Thymus (tissue), 11 donors: Measurements from ENCODE around the gene BMP7. TPM values are rescaled to one million over a fixed set of nuclear protein-coding genes. Genes with fewer than 3 reads are reported as not detected.

Experiments
- DNase-seq, 9 donors: peaks; one replicate each; pipeline ENCODE4 v3.0.0-alpha.2; 2013; ENCODE audit warnings: low spot score in 9 of 9, low read depth in 6 of 9, missing footprints in 1 of 9
- H3K27ac ChIP-seq, 2 donors: one replicate each; pipeline ENCODE4 v1.5.1; 2013; ENCODE audit warnings: control low read depth in 1 of 2, low read depth in 1 of 2, low read length in 1 of 2, mild to moderate bottlenecking in 1 of 2, moderate library complexity in 1 of 2
- H3K27me3 ChIP-seq, 2 donors: one replicate each; pipeline ENCODE4 v1.5.1; 2013; ENCODE audit warnings: low read length in 1 of 2; ENCODE audit not compliant: control insufficient read depth in 2 of 2, insufficient read depth in 1 of 2
- H3K36me3 ChIP-seq, 2 donors: one replicate each; pipeline ENCODE4 v1.5.1; 2013; ENCODE audit warnings: low read length in 1 of 2, mild to moderate bottlenecking in 1 of 2, moderate library complexity in 1 of 2; ENCODE audit not compliant: control insufficient read depth in 2 of 2, insufficient read depth in 2 of 2
- H3K4me1 ChIP-seq, 2 donors: one replicate each; pipeline ENCODE4 v1.5.1; 2013; ENCODE audit warnings: low read length in 2 of 2; ENCODE audit not compliant: control insufficient read depth in 2 of 2, insufficient read depth in 2 of 2
- H3K4me3 ChIP-seq, 2 donors: one replicate each; pipeline ENCODE4 v1.5.1; 2013; ENCODE audit warnings: low read length in 2 of 2, control low read depth in 1 of 2, mild to moderate bottlenecking in 1 of 2
- H3K9me3 ChIP-seq, 2 donors: one replicate each; pipeline ENCODE4 v1.5.1; 2013; ENCODE audit warnings: low read length in 1 of 2, mild to moderate bottlenecking in 1 of 2; ENCODE audit not compliant: control insufficient read depth in 2 of 2, insufficient read depth in 1 of 2
- WGBS: extraction: QIAGEN DNeasy Blood & Tissue Kit; methylation state at CpG from one replicate; pipeline ENCODE4 v1.1.7; 2013; 5-methylcytosine and 5-hydroxymethylcytosine counted together
- polyA plus RNA-seq: library from polyadenylated mRNA; stranded (reverse); fragments of 200-250 nt; gene quantifications from one replicate; pipeline ENCODE4 v1.2.3, GENCODE V29; 2013
- total RNA-seq: library from RNA; stranded (reverse); fragments of 120-200 nt; gene quantifications from one replicate; pipeline ENCODE4 v1.2.4, GENCODE V29; 2013
- donor health status: healthy.

BMP7 gene
- total and polyA plus RNA-seq, 2 donors: 2.4 to 6.3 TPM

- Histone ChIP-seq H3K27ac (no peak overlapping the region), H3K27me3 (peaks cover 0 to 7% of the 10 kb centered on the region in 2 donors), H3K9me3 (no peaks in the 10 kb centered on the region), H3K36me3 (no peaks in the 10 kb centered on the region), H3K4me1 (no peaks in the 10 kb centered on the region), H3K4me3 (no peak overlapping the region)
- no peak for DNase-seq
- 63% methylated on average over 15 of the region's 15 CpGs for WGBS
These were observed 29.4 kb downstream of the BMP7 start for GRCh38 chr20:57236813-57237584.

DNA sequence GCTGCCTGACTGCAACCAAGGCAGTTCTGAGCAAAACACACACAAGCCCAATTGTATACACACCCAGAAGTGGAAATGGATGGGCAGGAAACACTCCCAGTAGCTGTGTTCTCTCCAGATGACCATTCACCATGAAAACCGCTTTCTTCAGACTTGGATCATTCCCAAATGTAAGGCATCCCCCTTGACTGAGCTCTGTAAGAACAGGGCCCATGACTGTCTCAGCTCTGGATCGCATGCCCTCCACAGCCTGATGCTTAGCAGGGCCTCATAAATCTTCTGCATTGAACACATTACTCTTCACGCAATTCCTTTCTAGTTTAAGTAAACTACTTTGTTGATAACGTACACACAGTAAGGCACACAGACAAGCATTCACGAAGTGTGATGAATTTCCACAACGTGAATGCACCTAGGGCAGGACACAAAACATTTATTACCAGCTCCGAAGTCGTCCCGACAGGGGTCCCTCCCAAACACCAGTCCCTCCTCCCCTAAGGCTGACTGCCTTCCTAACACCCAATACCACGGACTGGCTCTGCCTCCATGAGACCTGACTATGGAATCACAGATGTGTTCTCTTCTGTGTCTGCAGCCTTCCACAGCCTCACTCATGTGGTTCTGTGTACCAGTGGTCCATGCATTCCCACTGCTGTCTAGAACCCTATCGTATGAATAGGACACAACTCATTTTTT, 31.7 kb downstream of the BMP7 start:
- Histone ChIP-seq H3K4me3 (no peak overlapping the region), H3K36me3 (no peaks in the 10 kb centered on the region), H3K4me1 (peaks cover 0 to 8% of the 10 kb centered on the region in 2 donors), H3K27ac (no peak overlapping the region), H3K9me3 (no peaks in the 10 kb centered on the region), H3K27me3 (peaks cover 0 to 7% of the 10 kb centered on the region in 2 donors)
- WGBS: 68% methylated on average over 11 of the region's 11 CpGs
- no peak for DNase-seq

DNA sequence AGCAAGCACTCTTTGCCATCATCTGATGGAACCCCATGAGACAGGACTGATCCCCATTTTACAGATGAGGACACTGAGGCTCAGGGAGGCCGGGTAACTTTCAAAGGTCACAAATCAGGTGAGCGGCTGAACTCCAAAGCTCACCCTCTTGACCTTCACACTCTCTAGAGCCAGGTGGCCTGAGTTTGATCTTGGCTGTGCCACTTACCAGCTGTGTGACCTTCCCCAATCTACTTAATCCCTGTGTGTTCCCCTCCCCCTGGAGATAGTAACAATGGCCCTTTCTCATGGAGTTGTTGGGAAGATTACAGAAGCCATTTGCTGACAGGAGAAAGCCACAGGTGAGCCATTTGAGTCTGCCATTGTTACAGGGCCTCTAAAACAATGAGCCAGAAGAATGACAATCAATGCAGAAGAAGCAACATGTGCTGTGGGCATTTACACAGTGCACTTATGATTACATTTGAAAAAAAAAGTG, 34.5 kb downstream of the BMP7 start:
- Histone ChIP-seq H3K4me3 (no peak overlapping the region), H3K36me3 (no peaks in the 10 kb centered on the region), H3K27me3 (peaks cover 0 to 7% of the 10 kb centered on the region in 2 donors), H3K27ac (no peak overlapping the region), H3K9me3 (no peaks in the 10 kb centered on the region), H3K4me1 (peaks cover 0 to 8% of the 10 kb centered on the region in 2 donors)
- 92% methylated on average over 2 of the region's 2 CpGs for WGBS
- DNase-seq: no peak

GRCh38 chr20:57231161-57231560, 35.3 kb downstream of the BMP7 start:
- H3K9me3 ChIP-seq: no peaks in the 10 kb centered on the region
- no peak overlapping the region for H3K4me3 ChIP-seq
- peaks cover 0 to 2% of the 10 kb centered on the region in 2 donors for H3K27me3 ChIP-seq
- peaks cover 0 to 8% of the 10 kb centered on the region in 2 donors for H3K4me1 ChIP-seq
- peak in 1 of 9 donors; percentile 10 for DNase-seq
- WGBS: 68% methylated on average over 8 of the region's 8 CpGs
- peak overlapping the region in 1 of 2 donors; percentile 15 for H3K27ac ChIP-seq
- H3K36me3 ChIP-seq: no peaks in the 10 kb centered on the region

GRCh38 chr20:57230247-57230646, 36.2 kb downstream of the BMP7 start:
- H3K27me3 ChIP-seq: no peaks in the 10 kb centered on the region
- 85% methylated on average over 8 of the region's 8 CpGs for WGBS
- no peaks in the 10 kb centered on the region for H3K36me3 ChIP-seq
- no peaks in the 10 kb centered on the region for H3K9me3 ChIP-seq
- peaks cover 0 to 8% of the 10 kb centered on the region in 2 donors for H3K4me1 ChIP-seq
- H3K27ac ChIP-seq: no peak overlapping the region
- DNase-seq: no peak
- no peak overlapping the region for H3K4me3 ChIP-seq

- no peaks in the 10 kb centered on the region for H3K27me3 ChIP-seq
- no peaks in the 10 kb centered on the region for H3K36me3 ChIP-seq
- H3K4me3 ChIP-seq: no peak overlapping the region
- no peaks in the 10 kb centered on the region for H3K9me3 ChIP-seq
- H3K27ac ChIP-seq: no peak overlapping the region
- WGBS: 52% methylated on average over 4 of the region's 4 CpGs
- no peak for DNase-seq
- H3K4me1 ChIP-seq: peaks cover 0 to 8% of the 10 kb centered on the region in 2 donors
These were observed 37.0 kb downstream of the BMP7 start for GRCh38 chr20:57229490-57229889.

- no peak overlapping the region for H3K27ac ChIP-seq
- H3K4me1 ChIP-seq: peaks cover 0 to 3% of the 10 kb centered on the region in 2 donors
- no peak for DNase-seq
- H3K9me3 ChIP-seq: no peaks in the 10 kb centered on the region
- H3K4me3 ChIP-seq: no peak overlapping the region
- WGBS: 81% methylated on average over 7 of the region's 7 CpGs
- H3K27me3 ChIP-seq: no peaks in the 10 kb centered on the region
- H3K36me3 ChIP-seq: no peaks in the 10 kb centered on the region
These were observed 40.6 kb downstream of the BMP7 start for GRCh38 chr20:57225830-57226229.

DNA sequence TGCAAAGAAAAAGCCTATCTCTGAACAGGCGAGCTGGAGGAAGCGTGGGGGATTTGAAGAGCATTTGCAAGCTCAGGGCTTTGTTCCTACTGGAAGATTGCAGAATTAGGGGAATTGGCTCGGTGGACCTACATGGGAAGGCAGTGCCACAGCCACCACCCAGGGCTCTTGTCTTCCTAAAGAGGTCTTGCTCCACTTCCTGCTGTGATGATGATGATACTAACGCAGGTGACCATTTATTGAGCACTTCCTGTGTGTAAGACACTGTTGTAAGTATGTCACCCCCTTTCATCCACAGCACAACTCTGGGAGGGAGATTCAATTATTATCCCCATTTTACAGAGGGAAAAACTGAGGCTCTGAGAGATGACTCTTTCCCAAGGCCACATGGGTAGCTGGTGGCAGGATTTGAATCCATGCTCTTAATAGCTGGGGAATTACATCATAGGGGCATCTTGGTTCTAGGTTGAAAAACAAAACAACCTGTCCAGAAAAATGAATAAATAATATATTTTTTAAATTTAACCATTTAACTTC, 41.2 kb downstream of the BMP7 start:
- Histone ChIP-seq H3K4me3 (no peak overlapping the region), H3K27ac (no peak overlapping the region), H3K9me3 (no peaks in the 10 kb centered on the region), H3K36me3 (no peaks in the 10 kb centered on the region), H3K4me1 (peaks cover 0 to 3% of the 10 kb centered on the region in 2 donors), H3K27me3 (no peaks in the 10 kb centered on the region)
- 84% methylated on average over 4 of the region's 4 CpGs for WGBS
- DNase-seq: no peak

- H3K27me3 ChIP-seq: no peaks in the 10 kb centered on the region
- H3K4me3 ChIP-seq: no peak overlapping the region
- no peaks in the 10 kb centered on the region for H3K36me3 ChIP-seq
- WGBS: 79% methylated on average over 19 of the region's 19 CpGs
- H3K9me3 ChIP-seq: no peaks in the 10 kb centered on the region
- H3K27ac ChIP-seq: peak overlapping the region in 1 of 2 donors; percentile 51
- peaks cover 0 to 3% of the 10 kb centered on the region in 2 donors for H3K4me1 ChIP-seq
- DNase-seq: peak in 1 of 9 donors; percentile 3
These were observed 41.8 kb downstream of the BMP7 start for GRCh38 chr20:57224641-57225138.
